NCI-H1436 (cell line): ENCODE data around the gene VIM.
A peak's percentile ranks its signal among the peaks of the same experiment; 100 is the strongest.

Source experiments
- DNase-seq: peaks from one replicate; lab custom pipeline; 2025; lab: John Stamatoyannopoulos, UW

The VIM gene

GRCh38 chr10:17228091-17229015, at the start of gene VIM:
Gene VIM (plus strand): TSS chr10:17228241. CDS start chr10:17229423, 1,182 bp downstream.
- DNase-seq = no peak

- no peak for DNase-seq
Observed at GRCh38 chr10:17179002-17179401, 49.0 kb upstream of the VIM start.

DNA sequence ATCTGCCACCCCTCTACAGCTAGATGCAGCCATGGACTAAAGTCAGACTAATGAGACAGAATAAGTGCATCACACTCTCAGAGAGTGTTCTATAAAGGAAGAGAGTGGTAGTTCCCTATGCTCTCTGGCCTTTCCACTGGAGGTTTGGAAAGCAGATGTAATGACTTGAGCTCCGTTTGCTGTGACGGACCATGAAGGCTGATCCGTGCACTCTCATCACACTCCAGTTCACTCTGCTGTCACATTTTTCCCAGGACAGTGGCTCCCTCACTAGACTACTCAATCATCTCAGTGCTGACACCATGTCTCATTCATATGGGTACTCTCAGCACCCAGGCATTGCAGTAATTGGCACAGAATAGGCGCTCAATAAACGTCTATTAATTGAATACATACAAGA, 46.9 kb upstream of the VIM start:
- DNase-seq = no peak

DNA sequence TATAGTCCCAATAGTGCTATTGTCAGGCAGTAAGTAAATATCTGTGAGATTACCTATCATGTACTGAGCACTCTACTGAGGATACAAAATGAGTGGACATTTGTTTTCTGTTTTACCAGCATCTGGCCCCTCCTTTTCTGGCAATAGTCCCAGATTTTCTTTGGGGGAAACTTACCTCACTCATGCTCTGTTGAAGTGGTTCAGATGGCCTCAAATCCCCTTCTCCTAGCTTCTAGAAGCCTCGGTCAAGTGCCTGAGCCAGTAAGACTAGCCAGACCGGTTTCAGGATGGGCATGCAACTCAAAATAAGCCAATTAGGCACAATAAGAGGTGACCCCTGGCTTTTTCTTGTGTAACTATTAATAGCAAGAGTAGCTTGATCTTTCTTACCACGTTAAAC, 46.3 kb upstream of the VIM start:
- no peak for DNase-seq

- no peak for DNase-seq
Observed at GRCh38 chr10:17183110-17183509, 44.9 kb upstream of the VIM start.

GRCh38 chr10:17185873-17186272, 42.2 kb upstream of the VIM start:
- no peak for DNase-seq

- no peak for DNase-seq
Observed at GRCh38 chr10:17188644-17189172, 39.3 kb upstream of the VIM start.

DNA sequence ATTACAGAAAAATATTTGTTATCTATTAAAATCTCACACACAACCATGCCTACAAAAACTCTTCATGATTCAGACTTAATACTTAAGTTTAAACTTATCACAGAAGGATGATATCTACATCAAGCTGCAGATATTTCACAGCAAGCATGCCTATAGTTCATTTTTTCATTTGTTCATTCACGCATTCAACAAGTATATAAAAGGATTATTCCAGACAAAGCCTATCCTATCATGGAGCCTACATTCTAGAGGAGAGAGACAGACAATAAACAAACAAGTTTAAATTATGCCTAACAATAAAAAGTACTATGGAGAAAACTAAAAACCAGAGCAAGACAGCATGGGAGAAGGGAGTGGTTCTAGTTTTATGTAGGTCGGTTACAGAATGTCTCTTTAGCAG, 37.4 kb upstream of the VIM start:
- DNase-seq = no peak

- DNase-seq = no peak
Observed at GRCh38 chr10:17195083-17195482, 33.0 kb upstream of the VIM start.

DNA sequence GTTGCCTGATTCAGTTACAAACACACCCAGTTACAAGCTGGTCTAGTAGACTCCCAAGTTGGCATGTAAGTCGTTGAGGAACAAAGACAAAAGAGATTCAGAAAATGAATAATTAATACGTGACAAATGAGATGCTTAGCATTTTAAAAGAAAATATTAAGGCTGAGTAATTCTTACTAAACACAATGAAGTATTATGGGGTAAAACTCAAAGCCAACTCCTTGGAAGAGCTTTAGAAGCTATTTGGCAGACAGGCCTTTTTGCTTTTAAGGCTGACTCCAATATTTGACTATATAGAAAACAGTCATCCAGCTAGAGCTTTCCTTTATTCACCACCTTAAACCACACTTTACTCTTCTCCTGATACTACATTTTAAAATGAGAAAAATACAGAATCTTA, 32.0 kb upstream of the VIM start:
- no peak for DNase-seq

DNA sequence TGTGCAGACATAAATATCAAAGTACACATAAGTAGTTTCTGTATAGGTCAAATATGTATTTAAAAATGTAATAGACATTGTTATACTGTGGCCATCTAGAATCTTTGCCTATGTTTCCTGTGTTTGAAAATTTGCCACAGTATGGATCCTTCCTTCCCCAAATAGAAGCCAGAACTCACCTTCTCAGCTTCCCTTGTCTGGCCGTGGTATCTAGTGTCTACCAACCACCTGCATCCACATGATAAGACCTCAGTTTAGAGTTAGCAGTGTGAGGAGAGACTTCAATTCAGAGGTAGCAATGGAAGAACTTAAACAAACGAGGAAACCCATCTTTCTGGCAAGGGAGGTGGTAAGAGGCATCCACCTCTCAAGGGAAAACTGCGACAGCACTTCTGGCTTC, 31.5 kb upstream of the VIM start:
- DNase-seq = no peak

DNA sequence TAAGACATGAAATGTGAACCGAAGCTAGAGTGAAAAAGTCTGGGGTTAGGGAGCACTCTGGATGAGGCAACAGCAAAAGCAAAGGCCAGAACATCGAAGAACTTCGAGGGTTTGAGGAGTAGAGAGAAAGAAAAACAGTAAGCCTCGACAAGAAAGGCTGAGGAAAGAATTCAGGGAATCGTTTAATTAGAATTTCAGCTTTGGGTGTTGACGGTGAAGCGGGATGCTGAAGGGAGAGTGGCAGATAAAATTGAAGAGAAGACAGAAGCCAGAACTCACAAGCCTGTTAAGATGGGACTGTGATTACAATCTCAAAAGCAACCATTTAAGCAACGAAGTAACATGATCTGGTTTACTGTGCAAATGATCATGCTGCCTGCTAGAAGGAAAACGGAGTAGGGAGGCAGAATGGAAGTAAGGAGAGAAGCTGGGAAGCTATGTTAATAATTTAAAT, 28.7 kb upstream of the VIM start:
- no peak for DNase-seq

GRCh38 chr10:17200001-17200911, 27.8 kb upstream of the VIM start:
- no peak for DNase-seq

GRCh38 chr10:17200912-17201793, 26.9 kb upstream of the VIM start, which contains the start of gene TRDMT1:
Gene TRDMT1 (minus strand): TSS chr10:17201672. CDS start chr10:17201634, 38 bp downstream.
- peak; percentile 60 for DNase-seq

GRCh38 chr10:17201794-17202116, 26.3 kb upstream of the VIM start:
- no peak for DNase-seq

DNA sequence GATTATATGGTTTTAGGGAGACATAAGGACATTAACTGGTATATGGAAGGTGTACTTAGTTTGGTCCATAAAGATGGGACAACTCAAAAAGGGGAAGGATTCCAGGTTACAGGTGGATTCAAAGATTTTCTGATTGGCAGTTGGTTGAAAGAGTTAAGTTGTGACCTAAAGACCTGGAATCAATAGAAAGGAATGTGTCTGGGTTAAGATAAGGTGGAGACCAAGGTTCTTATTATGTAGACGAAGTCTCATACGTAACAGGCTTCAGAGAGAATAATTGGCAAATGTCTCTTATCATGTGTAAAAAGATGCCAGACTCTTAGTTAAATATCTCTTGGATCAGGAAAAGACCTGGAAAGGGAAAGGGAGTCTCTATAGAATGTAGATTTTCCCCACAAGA, 25.5 kb upstream of the VIM start:
- DNase-seq = no peak

GRCh38 chr10:17202999-17203398, 25.0 kb upstream of the VIM start:
- no peak for DNase-seq

DNA sequence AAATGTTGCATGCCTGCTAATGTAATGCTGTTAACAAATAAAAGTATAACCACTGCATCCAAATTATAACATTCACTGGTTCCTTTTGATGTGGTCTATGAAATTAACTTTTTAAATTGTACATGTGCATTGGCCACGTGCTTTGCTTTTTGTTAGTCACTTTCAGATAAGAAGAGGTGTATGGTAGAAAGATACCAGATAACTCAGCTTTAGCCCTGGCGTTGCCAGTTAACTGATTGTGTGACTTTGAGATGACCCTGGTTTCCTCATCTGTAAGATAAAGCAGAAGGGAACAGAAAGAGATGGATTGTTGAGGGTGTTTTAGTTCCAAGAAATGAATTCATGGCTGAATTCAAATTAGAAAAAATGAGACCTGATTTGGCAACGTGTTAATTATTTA, 24.6 kb upstream of the VIM start:
- no peak for DNase-seq

GRCh38 chr10:17206210-17206709, 21.8 kb upstream of the VIM start:
- DNase-seq = no peak

GRCh38 chr10:17208476-17208875, 19.6 kb upstream of the VIM start:
- no peak for DNase-seq

- no peak for DNase-seq
Observed at GRCh38 chr10:17209302-17209701, 18.7 kb upstream of the VIM start.
